WTC11 (cell line): Measurements from ENCODE around the gene PPAN.

ENCODE experiments used
- CREB1 ChIP-seq: sonication (generic); formaldehyde crosslinking; IDR thresholded peaks from 2 replicates; pipeline ENCODE4 v1.8.0; 2023; ENCODE audit warnings: mild to moderate bottlenecking, missing genetic modification reagents
- CREM ChIP-seq: sonication (generic); formaldehyde crosslinking; IDR thresholded peaks from 2 replicates; pipeline ENCODE4 v1.8.1; 2022; ENCODE audit warnings: mild to moderate bottlenecking, missing genetic modification reagents, moderate library complexity
- ELF4 ChIP-seq: sonication (generic); formaldehyde crosslinking; IDR thresholded peaks from 2 replicates; pipeline ENCODE4 v1.8.1; 2022; ENCODE audit warnings: low read depth, mild to moderate bottlenecking, moderate library complexity, missing genetic modification reagents
- IRF2 ChIP-seq: sonication (generic); formaldehyde crosslinking; IDR thresholded peaks from 2 replicates; pipeline ENCODE4 v1.8.0; 2022; ENCODE audit warnings: low read depth, missing genetic modification reagents, borderline replicate concordance
- OVOL2 ChIP-seq: fragments of 250-450 bp; sonication (Bioruptor Pico); IDR thresholded peaks from 2 replicates; pipeline ENCODE4 v1.9.0; 2021; ENCODE audit warnings: mild to moderate bottlenecking, borderline replicate concordance
- SP1 ChIP-seq: sonication (generic); formaldehyde crosslinking; conservative IDR thresholded peaks from 2 replicates; pipeline ENCODE4 v1.8.1; 2022; ENCODE audit warnings: missing genetic modification reagents
- ZNF232 ChIP-seq: sonication (generic); formaldehyde crosslinking; IDR thresholded peaks from 2 replicates; pipeline ENCODE4 v1.8.0; 2022; ENCODE audit warnings: mild to moderate bottlenecking, missing genetic modification reagents
- TF ChIP-seq, protein P1 (sequence below): fragments of 200-600 bp; IDR thresholded peaks from 2 replicates; pipeline ENCODE4 v1.8.0; 2022; ENCODE audit warnings: antibody characterized with exemption
- TF ChIP-seq, protein P2 (sequence below): sonication (generic); formaldehyde crosslinking; IDR thresholded peaks from 2 replicates; pipeline ENCODE4 v1.8.1; 2022; ENCODE audit warnings: low read depth, missing genetic modification reagents, borderline replicate concordance
- TF ChIP-seq, protein P3 (sequence below): sonication (generic); formaldehyde crosslinking; conservative IDR thresholded peaks from 2 replicates; pipeline ENCODE4 v1.8.1; 2022; ENCODE audit warnings: mild to moderate bottlenecking, missing genetic modification reagents
- TF ChIP-seq, protein P4 (sequence below): sonication (generic); formaldehyde crosslinking; IDR thresholded peaks from 2 replicates; pipeline ENCODE4 v1.8.0; 2022; ENCODE audit warnings: mild to moderate bottlenecking, missing genetic modification reagents

DNA sequence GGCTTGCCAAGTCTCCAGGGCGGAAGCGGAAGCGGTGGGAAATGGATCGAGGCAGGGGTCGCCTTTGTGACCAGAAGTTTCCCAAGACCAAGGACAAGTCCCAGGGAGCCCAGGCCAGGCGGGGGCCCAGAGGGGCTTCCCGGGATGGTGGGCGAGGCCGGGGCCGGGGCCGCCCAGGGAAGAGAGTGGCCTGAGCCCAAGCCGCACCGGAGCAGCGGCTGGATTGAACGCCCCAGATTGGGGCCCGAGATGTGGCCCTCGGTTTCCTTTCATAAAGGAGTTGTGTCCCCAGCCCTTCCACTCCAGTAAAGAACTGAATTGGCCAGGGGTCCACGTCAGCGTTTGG lies 4.8 kb downstream of the PPAN start:
- TF ChIP-seq, protein P1, sequence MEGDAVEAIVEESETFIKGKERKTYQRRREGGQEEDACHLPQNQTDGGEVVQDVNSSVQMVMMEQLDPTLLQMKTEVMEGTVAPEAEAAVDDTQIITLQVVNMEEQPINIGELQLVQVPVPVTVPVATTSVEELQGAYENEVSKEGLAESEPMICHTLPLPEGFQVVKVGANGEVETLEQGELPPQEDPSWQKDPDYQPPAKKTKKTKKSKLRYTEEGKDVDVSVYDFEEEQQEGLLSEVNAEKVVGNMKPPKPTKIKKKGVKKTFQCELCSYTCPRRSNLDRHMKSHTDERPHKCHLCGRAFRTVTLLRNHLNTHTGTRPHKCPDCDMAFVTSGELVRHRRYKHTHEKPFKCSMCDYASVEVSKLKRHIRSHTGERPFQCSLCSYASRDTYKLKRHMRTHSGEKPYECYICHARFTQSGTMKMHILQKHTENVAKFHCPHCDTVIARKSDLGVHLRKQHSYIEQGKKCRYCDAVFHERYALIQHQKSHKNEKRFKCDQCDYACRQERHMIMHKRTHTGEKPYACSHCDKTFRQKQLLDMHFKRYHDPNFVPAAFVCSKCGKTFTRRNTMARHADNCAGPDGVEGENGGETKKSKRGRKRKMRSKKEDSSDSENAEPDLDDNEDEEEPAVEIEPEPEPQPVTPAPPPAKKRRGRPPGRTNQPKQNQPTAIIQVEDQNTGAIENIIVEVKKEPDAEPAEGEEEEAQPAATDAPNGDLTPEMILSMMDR = no peak
- TF ChIP-seq, protein P2, sequence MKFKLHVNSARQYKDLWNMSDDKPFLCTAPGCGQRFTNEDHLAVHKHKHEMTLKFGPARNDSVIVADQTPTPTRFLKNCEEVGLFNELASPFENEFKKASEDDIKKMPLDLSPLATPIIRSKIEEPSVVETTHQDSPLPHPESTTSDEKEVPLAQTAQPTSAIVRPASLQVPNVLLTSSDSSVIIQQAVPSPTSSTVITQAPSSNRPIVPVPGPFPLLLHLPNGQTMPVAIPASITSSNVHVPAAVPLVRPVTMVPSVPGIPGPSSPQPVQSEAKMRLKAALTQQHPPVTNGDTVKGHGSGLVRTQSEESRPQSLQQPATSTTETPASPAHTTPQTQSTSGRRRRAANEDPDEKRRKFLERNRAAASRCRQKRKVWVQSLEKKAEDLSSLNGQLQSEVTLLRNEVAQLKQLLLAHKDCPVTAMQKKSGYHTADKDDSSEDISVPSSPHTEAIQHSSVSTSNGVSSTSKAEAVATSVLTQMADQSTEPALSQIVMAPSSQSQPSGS = no peak
- TF ChIP-seq IRF2 (CRISPR knock-in tag) (no peak), OVOL2 (CRISPR knock-in tag) (no peak), CREB1 (CRISPR knock-in tag) (no peak), ZNF232 (CRISPR knock-in tag) (no peak), ELF4 (CRISPR knock-in tag) (no peak), CREM (CRISPR knock-in tag) (no peak), SP1 (no peak)
- TF ChIP-seq, protein P3, sequence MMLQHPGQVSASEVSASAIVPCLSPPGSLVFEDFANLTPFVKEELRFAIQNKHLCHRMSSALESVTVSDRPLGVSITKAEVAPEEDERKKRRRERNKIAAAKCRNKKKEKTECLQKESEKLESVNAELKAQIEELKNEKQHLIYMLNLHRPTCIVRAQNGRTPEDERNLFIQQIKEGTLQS (CRISPR knock-in tag) = no peak
- TF ChIP-seq, protein P4, sequence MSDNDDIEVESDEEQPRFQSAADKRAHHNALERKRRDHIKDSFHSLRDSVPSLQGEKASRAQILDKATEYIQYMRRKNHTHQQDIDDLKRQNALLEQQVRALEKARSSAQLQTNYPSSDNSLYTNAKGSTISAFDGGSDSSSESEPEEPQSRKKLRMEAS (CRISPR knock-in tag) = no peak
